Stimulated activated CD4-positive, alpha-beta T cell treated with anti-CD3 and anti-CD28 coated beads, Interleukin-1b, Interleukin-23, amount 100 ng/mL, for 1 hour (primary cell): Measurements from ENCODE around the gene TPK1.
"Not testable (repeated sequence)": the region's sequence is repeated elsewhere in the genome, so short reads cannot be mapped to it uniquely, and the experiment has no call there.

Experiments
- DNase-seq, 2 donors: peaks; one replicate each; pipeline ENCODE4 v3.0.0-alpha.2; 2020; ENCODE audit warnings: low read depth in 2 of 2

TPK1 gene

DNA sequence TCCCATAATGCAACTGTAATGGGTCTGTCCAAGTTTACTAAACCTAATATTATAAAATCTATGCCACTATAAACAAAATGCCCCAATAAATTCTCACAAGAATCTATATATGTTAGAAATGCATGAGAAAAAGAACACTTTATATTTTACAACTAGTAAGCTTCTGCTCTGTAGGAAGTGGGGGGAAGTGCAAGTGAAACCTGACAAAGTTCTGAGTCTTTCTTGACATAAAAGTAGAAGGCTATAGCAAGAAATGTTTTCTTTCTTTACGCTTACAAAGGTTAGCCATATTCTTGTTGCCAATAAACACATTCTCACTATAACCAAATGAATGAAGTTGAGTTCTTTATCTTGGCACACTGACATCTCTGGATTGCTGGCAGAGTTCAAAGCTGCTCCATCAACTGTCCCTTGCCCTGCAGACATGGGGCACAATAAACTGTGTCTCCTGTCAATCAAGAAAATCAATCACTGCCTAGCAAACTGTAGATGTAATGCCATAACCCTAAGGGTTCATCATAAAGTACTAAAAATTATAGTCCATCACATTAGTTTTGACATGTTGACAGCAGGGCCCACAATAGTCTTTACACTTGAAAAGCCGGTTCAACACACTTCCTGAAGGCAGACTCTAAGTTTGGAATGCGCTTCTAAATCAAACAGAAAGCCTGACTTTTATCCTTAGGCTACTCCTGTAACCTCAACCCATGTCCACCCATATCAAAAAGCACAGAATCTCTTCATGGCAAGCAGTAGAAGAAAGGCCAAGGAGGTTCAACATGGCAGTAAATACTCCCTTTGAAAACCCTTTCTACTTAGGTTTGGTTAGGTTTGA, 58.6 kb downstream of the TPK1 start:
- DNase-seq: no peak

DNA sequence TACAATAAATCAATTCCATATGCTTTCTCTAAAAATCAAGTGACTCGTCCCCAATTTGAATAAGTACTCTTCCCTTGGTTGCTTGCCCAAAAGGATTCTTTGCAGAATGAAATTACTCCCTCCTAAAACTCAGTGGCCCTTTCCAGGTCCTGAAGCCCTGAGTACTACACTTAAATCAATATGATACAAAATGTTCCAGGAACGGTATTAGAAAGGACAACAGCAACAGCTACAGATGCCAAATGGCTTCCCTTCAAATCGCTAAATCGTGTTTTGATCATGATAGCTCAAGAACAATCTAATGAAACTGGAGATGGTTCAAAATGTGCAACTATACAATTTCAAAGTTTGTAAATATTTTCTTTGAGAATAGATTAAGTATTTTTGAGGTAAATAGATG, 59.4 kb downstream of the TPK1 start:
- DNase-seq: no peak

DNA sequence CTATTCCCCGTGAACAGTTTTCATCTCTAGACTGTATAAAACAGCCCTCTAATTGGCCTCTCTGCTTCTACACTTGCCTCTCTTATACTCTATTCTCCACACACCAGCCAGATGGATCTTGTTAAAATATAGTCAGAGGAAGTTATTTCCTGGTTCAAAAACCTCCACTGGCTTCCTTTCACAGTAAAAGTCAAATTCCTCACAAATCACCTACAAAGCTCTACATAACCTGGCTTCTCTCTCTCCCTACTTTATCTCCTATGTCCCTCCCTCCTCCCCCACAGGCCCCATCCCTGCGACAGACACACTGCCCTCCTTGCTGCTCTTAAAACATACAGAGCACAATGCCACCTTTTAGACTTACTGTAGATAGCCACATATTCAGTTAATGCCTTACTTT, 60.1 kb downstream of the TPK1 start:
- no peak for DNase-seq

DNA sequence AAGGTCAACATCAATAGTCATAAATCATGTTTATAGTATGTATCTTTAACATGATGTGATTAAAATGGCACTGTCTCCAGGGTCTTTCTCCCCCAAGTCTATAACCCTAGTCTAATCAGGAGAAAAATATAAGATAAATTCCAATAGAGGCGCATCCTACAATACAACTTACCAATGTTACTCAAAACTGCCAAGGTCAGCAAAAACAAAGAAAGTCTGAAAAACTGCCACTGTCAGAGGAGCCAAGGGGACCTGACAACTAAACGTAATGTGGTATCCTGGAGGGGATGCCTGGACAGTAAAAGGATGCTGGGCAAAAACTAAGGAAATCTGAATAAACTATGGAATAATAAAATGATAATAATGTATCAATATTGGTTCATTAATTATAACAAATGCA, 63.9 kb downstream of the TPK1 start:
- no peak for DNase-seq

DNA sequence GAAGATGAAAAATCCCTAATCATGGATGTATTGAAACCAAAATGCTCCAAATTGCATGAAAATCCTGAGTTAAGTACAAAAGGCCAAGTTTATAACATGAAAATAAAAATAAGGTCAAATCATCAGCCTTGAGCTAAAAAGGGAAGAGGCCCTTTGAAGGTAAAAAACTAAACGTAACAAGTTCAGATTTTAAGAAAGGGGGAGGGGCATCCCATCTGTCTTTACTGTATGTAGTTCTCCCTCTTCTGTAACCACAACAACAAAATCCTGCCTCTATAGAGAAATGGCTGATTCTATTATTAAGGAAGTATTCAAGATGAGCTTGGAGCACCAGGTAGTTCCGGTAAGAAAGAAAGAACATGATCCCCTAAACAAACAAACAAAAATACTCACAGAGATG, 64.7 kb downstream of the TPK1 start:
- no peak for DNase-seq

DNA sequence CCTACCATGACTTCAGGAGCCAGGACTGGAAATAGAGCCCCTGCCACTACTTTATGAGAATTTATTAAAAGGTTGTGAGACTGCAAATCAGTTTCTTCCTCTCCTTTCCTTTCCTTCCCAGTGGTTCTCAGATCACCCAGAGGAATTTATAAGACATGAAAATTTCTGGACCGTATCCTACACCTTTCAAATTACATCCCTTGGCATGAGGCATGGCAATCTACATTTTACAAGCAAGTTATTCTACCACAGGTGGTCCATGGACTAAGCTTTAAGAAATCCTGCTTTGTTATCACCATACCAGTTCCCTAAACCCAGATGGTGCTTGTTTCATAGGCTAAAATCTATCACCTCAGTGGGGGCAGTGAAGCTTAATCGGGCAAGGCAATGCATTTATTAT, 66.5 kb downstream of the TPK1 start:
- DNase-seq: no peak

DNA sequence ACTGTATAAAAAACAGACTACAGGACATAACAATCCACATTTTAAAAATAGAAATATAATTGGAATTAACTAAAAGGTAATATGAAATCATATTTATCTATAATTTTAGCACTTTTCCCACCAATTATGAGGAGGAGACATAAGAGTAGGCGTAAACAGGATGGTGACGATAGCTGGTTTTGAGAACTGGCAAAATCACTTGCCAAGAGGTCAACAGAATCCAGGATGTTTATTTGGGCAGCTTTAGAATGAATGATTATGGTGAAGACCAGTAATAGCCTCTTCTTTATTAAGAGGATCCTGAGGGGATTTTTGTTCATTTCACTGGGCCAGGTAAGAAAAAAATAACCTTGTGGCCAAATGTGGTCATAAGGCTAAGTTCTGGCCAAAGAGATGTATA, 67.2 kb downstream of the TPK1 start:
- no peak for DNase-seq

DNA sequence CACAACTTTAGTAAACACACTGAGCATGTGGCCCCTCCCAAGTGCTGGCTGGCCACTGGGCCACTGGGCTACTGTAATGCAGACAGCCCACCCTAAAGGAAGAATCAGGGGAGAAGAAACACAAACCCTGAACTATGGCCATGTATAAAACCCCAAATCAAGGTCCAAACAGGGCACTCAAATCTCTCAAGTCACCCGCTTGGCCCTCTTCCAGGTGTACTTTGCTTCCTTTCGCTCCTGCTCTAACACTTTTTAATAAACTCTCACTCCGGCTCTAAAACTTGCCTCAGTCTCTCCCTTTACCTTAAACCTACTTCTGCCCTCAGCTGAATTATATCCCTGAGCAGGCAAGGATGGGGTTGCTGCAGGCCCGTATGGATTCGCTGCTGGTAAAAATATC, 72.6 kb downstream of the TPK1 start:
- no peak for DNase-seq

DNA sequence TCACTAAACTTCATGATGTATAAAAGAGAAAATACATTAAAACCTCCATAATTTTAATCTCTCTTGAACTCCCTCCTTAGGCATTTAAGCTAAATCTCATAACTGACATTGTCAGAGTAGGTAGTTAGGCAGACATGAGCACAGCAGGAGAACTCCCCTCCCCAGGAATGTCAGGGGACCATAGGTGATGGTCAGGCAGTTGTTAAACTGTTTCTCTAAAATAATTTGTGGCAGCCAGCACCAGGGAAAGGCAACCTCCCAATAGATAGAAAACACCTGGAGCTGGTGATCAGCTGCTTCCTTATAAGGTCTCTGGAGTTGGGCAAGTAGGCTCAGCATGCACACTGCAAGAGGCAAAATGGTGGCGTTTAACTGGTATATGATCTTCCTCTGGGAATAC, 73.0 kb downstream of the TPK1 start:
- no peak for DNase-seq

DNA sequence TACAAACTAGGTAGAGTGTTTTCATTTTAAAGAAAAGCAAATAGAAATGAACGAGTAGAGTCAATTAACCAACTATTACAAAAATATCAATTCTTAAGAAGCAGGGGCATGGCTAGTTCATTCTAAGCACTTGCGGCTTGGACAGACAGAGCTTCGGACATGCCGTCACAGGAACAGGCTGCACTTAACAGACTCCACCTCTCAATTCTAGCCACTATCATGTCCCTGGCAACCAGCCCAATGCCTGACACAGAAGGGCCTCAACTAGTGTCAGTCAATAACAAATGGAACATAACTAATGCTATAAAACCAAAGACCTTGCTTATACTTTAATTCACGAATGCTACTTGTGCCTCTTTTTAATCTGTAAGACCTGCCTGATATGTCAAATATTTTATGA, 74.4 kb downstream of the TPK1 start:
- DNase-seq: no peak

DNA sequence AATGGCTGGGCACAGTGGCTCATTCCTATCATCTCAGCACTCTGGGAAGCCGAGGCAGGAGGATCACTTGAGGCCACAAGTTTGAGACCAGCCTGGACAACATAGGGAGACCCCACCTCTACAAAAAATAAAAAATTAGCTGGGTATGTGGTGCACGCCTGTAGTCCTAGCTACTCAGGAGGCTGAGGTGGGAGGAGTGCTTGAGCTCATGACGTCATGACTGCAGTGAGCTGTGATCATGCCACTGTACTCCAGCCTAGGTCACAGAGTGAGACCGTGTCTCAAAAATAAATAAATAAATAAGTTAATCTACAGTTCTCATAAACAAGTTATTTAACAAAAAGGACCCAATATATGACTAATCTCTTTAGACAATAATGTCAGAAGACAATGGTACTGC, 76.2 kb downstream of the TPK1 start:
- DNase-seq: no peak

DNA sequence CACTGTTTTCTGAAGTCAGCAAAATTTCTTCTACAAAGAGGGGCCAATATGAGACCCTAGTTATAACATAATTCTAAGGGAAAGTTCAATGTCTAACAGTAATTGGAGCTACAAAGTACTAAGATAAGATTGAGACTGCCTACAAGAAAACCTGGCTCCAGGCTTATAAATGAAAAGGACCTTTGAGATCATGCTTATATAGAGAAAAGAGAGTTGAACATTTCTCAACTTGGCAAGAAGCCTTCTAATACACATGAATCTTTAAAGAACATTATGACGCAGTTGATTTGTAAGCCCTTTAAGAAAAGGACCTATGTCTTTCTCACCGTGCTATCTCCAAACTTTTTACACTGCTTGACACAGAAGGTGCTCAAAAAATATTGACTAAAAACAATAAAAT, 87.9 kb downstream of the TPK1 start:
- no peak for DNase-seq

DNA sequence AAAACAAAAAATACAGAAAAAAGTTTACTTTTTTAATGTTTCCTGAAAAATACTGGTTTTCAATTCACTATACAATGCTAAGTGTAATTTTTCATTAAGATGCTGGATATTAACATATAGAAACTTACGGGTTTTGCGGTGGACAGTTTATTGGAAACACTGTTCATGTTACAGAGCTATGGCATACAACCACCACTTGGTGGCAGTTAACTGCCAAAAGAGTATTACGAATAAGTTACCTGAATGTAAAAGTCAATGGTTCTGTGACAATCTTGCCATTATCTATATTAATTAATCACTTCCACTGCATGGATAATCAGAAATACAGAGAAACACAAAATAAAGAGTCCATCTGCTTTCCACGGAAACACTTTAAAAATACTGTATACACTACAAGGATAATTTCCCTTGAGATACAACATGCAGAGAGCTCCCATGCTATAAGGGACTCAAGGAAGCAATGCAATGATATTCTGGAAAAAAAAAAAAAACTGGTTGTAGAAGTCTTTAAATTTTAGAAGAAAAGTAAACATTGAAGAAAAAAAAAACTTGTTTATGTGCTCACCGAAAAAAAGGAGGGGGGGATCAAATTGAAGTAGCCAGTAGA, 97.0 kb downstream of the TPK1 start:
- no peak for DNase-seq

DNA sequence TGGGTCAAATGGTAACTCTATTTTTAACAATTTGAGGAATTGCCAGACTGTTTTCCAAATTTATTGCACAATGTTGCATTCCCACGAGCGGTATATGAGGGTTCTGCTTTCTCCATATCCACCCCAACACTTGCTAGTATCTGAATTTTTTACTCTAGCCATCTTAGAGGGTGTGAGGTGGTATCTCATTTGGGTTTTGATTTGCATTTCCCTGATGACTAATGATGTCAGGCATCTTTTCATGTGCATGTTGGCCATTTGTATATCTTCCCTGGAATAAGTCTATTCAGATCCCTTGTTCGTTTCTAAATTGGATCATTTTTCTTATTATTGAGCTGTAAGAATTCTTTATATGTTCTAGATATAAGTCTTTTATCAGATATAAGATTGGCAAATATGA, 97.7 kb downstream of the TPK1 start:
- DNase-seq: no peak

DNA sequence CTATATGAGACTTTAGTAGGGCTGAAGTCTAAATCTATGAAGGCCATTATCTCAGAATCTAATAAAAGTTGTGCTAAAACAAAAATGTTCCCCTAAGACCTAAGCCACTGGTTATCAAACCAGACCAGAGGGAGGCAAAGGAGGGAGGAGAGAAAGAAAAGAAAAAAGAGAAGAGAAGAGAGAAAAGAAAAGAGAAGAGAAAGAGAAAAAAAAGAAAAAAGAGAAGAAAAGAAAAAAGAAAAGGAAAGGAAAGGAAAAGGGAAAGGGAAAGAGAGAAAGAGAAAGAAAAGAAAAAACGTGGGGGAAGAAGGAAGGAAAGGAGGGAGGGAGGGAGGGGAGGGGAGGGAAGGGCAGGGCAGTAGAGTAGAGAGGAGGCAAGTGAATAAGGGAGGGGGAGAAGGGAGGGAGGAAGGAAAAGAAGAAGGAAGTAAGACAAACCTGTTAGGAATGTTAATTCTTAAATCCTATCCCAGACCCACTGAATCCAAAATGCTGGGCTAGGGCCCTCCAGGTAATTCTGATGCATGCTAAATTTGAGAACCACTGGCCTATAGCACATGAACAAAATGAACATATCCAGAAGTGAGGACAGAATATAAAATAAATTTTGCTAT, 98.9 kb downstream of the TPK1 start:
- DNase-seq: no peak

DNA sequence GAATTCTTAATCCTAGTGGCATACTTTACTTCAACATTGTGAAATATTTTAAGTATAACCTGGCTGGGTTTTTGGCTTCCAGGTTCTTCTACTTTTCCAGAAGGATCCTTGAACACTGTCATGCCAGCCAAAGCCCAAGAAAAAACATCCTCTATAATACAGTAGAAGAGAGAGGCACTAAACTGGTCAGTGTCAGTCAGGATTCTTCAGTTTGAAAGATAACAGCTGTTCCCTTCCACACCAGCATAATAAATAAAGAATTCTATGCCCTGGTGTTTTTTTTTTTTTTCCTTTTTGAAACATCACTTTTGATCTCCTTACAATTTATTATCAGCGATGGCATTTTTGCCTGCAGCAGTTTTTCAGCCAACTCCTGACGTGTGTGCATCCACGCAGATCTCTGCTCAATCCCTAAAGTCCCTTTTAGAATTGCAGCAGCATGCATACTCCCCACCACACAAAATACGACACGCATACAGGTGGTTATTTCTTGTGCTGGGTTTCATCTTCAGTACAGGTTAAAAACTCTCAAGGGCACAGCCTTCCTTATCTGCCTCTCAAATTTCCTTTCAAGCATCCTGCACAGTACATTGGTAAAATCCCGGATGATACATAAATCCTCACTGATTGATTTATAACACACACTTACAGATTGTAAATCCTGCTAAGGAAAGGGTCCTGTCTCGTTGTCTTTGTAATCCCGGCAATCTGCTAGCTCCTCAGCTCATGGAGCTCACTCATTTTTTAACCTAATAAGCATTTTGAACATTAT, 100.2 kb downstream of the TPK1 start:
- no peak for DNase-seq

DNA sequence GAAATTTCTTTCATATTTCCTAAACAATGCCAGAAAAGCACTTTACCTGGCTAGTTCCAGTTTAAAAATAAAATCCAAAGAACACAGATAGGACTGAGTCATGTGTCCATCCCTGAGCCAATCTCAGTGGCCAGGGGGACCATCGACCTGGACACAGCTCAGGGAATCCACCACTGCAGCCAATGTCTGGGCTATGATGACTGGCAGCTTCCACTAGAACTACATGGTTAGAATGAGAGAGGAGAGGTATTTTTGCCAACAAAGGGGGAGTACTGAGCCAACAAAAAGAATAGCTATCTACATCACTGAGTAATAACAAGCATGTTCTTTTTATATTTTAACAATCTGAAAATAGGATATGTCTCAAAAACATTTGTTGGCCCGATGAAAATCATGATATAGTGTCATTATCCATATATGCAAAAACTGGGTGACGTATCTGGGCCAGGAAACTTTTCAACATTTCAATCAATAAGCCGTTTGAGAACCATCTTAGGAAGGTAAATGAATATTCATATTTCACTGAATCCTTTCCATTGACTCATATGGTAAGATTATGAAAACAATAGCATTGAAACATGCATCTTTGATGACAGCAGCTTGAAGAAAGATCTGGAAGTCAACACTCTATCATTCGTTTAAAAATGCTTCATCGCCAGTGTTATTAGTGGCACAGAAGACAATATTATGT, 104.0 kb downstream of the TPK1 start:
- no peak for DNase-seq

DNA sequence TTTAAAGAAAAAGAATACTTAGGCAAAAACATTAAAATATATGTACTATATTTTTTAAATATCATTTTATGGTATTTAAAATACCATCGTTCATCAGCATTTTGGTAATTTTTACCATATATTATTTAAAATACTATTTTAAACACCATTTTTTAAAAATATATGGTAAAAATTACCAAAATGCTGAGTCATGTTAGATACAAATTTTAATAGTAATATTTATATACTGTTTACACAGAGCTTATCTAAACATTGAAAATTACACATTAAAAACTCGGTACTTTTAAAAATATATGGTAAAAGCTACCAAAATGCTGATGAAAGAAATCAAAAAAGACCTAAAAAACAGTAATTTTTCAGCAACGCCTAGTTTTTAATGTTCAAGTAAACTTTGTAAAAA, 105.6 kb downstream of the TPK1 start:
- DNase-seq: no peak

DNA sequence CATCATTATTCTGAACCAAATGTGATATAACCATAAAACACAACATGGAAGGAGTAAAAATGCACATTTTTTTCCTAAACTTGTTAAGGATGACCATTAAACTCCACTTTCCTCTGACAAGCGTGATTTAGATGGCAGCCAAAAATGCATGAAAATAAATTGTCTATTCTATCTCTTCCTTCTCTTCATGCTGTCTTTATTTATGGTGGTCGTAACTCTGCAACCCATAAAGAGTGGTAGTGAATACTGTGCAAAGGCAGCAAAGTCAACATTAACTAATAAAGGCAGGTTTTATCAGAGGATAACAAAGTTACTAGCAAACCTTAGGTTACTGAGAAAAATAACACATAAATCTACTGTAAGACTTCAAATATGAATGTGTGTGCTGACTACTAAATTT, 106.6 kb downstream of the TPK1 start:
- no peak for DNase-seq

DNA sequence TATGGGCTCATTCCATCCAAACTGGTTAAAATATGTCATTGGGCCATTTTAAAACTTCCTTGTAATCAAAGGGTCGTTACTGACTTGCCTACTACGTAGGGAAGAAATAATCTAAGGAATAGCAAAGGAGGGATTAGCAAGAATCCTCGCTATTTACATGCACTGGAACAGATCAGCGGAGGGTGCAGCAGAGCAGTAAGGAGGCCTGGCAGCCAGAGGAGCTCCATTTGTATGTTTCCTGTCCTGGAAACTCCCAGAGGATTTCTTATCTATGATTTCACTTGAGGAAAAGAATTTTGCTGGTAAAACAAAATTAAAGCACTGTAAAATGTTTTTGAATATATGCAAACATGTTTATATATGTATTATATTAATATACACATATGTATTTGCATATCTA, 107.3 kb downstream of the TPK1 start:
- DNase-seq: no peak

DNA sequence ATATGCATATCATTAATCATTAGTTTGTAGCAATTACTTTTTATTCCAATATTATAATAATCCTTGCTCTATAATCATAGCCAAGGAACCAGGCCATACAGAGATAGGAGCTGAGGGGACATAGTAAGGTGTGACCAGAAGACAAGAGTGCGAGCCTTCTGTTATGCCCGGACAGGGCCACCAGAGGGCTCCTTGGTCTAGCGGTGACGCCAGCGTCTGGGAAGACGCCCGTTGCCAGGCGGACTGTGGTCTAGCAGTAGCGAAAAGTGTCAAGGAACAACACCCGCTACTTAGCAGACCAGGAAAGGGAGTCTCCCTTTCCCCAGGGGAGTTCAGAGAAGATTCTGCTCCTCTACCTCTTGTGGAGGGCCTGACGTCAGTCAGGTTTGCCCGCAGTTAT, 109.0 kb downstream of the TPK1 start:
- DNase-seq: not testable (repeated sequence)

DNA sequence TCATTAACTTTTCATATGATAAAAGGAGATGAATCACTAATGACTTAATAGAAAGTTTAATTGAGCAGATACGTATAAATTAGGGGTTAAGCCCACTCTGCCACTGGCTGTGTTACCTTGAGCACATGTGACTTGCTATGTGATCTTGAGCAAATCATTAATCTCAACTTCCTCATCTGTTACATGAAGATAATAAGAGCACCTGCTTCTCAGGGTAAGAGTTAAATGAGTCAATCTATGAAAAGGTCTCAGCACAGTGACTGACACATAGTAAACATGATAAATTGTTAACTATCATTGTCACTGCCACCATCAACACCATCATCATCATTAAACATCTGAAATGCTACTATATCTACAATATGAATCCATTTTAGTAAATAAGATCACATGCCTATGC, 110.8 kb downstream of the TPK1 start:
- DNase-seq: no peak
